GM18499 (cell line): ENCODE measurements around the gene TGFB1I1.
"Not testable (repeated sequence)": the region's sequence is repeated elsewhere in the genome, so short reads cannot be mapped to it uniquely, and the experiment has no call there.

ENCODE experiments used
- ATAC-seq: cut with Tn5 transposase; IDR thresholded peaks from one replicate; pipeline ENCODE4 v1.9.1; 2021; ENCODE audit warnings: moderate number of reproducible peaks; ENCODE audit not compliant: insufficient read depth, unreplicated experiment

TGFB1I1 gene

GRCh38 chr16:31471875-31472708, at the start of gene TGFB1I1:
TGFB1I1 (plus strand) TSS chr16:31472152; CDS start chr16:31472189, 37 bp downstream.
- ATAC-seq: no peak

DNA sequence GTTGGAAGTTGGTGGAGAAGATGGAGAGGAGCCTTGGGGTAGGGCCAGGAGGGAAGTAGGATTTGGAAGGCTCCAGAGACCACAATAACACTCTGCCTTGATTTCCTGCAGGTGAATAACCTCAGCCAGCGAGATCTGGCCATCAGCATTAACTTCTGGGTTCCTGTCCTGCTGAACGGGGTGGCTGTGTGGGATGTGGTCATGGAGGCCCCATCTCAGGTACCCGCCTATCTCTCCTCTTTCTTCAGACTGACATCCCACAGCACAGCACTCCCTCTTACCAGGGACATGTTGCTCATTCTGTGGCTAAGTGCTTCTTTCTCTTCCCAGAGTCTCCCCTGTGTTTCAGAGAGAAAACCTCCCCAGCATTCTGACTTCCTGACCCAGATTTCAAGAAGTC, 48.7 kb upstream of the TGFB1I1 start:
- no peak for ATAC-seq

DNA sequence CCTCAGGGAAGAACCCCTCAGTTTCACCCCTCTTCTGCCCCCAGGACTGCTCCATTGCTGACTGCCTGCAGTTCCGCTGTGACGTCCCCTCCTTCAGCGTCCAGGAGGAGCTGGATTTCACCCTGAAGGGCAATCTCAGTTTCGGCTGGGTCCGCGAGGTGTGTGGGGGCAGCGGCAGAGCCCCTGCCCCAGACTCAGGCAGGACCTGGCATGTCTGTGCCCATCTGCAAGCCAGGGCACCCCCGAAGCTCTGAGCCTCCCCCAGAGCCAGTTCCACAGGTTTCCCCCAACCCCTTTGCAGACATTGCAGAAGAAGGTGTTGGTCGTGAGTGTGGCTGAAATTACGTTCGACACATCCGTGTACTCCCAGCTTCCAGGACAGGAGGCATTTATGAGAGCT, 48.2 kb upstream of the TGFB1I1 start:
- ATAC-seq: no peak

GRCh38 chr16:31427441-31428278, 44.3 kb upstream of the TGFB1I1 start:
- no peak for ATAC-seq

GRCh38 chr16:31428279-31428597, 43.7 kb upstream of the TGFB1I1 start, which contains the start of gene COX6A2:
COX6A2 (minus strand) TSS chr16:31428360; CDS start chr16:31428325, 35 bp downstream.
- ATAC-seq: no peak

GRCh38 chr16:31428638-31429247, 43.2 kb upstream of the TGFB1I1 start:
- ATAC-seq: no peak

- ATAC-seq: no peak
These were observed 42.6 kb upstream of the TGFB1I1 start for GRCh38 chr16:31429314-31429713.

GRCh38 chr16:31429796-31430195, 42.2 kb upstream of the TGFB1I1 start:
- ATAC-seq: no peak

- no peak for ATAC-seq
These were observed 41.4 kb upstream of the TGFB1I1 start for GRCh38 chr16:31430380-31431052.

DNA sequence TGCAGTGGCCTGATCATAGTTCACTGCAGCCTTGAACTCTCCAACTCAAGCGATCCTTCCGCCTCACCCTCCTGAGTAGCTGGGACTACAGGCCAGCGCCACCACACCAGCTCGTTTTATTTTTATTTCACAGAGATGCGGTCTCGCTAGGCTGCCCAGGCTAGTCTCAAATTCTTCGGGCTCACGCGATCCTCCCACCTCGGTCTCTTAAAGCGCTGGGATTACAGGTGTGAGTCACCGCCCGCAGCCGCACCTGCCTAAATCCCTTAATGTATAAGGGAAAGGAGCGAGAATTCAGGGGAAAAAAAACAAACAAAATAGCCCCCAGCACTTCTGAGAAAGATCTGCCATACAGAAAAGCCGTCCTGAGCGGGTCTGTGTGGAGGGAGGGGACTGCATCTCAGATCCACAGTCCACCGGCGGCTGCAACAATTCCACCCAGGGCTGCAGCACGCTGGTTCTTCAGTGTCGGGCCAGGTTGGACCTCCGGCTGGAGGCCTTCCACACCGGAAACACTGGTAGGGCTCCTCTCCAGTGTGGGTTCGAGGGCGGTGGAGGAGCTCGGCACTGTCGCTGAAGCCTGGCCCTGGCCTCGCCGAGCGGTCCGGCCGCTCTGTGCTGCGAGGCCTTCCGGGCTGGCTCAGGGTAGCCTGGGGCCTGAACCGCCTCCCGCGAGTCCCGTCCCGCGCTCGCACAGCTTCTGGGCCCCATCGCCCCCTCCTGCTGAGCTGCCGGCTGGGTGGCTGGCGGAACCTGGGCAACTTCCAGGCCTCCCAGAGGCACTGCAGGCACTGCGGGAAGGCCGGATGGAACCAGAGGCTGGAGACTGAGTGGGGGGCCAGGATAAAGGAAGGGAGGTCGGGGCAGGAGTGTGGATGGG, 36.4 kb upstream of the TGFB1I1 start:
- ATAC-seq: no peak

DNA sequence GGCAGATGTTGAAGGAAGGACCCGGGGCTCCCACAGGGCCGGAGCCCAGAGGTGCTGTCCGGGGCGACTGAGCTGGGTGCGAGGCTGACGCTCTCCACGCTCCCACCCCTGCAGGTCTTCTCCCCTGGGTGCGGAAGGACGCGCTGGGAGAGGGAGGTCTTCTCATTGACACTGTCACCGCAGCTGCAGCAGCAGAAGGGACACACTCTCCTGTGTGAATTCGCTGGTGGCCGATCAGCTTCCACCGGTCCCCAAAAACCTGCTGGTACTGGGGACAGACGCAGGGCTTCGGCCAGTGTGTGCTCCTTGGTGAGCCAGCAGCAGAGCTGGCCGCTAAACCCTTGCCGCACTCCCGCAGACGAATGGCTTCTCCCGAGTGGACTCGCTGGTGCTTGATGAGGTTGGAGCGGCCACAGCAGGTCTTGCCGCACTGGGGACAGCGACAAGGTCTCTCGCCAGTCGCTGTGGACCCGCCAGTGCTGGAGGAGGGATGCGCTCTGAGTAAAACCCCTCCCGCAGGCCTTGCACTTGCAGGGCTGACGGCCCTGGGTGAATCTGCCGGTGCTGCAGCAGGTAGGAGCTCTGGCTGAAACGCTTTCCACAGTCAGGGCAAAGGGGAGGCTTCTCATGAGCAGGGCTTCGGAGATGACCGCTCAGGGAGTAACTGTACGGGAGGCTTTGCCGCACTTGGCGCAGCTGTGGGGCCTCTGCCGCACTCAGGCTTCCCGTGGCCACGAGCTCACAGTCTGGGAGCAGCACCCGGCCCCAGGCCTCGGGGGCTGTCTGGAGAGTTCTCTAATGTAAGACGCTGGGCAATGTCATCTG, 35.5 kb upstream of the TGFB1I1 start:
- ATAC-seq: no peak

DNA sequence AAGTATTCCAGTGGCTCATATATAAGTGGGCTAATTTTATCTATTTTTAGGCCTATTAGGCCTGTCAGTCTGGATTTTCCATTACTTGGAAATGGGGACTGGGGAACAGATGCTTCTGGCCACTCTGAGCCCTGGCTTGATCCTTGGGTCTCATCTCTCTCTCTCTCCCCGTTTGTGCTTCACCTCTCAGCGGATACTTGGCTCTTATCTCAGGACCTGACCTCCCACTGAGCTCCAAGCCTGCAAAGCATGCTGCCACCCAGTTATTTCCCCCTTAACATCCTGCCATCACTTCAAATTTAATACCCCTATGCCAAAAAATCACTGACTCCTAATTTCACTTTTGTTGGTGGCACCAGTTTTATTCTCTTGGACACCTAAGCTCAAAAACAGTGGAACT, 33.5 kb upstream of the TGFB1I1 start:
- ATAC-seq: no peak

GRCh38 chr16:31439023-31439422, 32.9 kb upstream of the TGFB1I1 start:
- ATAC-seq: not testable (repeated sequence)

DNA sequence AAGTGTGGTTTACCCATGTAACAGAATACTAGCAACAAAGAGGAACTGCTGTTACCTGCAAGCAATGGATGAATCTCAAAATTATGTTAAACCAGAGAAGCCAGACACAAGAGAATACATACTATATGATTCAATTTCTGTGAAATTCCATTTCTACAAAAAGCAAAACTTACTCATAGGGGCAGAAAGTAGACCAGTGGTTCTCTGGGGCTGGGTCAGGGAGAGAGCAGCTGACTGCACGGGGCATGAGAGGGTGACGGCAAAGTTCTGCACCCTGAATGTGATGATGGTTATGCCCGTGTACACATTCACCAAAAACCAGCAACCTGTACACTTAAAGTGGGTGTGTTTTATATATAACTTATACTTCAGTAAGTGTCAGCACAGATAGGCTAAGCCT, 32.4 kb upstream of the TGFB1I1 start:
- no peak for ATAC-seq

- no peak for ATAC-seq
These were observed 31.3 kb upstream of the TGFB1I1 start for GRCh38 chr16:31440516-31441184.

- ATAC-seq: no peak
These were observed 30.0 kb upstream of the TGFB1I1 start for GRCh38 chr16:31441956-31442355.

DNA sequence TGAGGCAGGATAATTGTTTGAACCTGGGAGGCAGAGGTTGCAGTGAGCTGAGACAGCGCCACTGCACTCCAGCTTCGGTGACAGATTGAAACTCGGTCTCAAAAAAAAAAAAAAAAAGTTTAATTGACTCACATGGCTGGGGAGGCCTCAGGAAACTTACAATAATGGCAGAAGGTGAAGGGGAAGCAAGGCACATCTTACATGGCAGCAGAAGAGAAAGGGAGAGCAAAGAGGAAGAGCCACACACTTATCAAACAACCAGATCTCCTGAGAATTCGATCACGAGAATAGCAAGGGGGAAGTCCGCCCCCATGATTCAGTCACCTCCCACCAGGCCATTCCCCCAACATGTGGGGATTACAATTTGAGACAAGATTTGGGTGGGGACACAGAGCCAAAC, 26.0 kb upstream of the TGFB1I1 start:
- not testable (repeated sequence) for ATAC-seq

GRCh38 chr16:31451201-31451600, 20.8 kb upstream of the TGFB1I1 start:
- no peak for ATAC-seq
